ENCODE data around the gene NRL. TPM values are rescaled to one million over a fixed set of nuclear protein-coding genes. Genes with fewer than 3 reads are reported as not detected.

Gene NRL
- total RNA-seq, 4 donors from 2014 or later = 2.1 to 11.7 (median 8.4) TPM

- Histone ChIP-seq H3K27ac (no peak overlapping the region), H3K4me3 (replicated peaks in 1 of 3) (no peak overlapping the region), H3K27me3 (no peaks in the 10 kb centered on the region), H3K9me3 (no peaks in the 10 kb centered on the region), H3K36me3 (no peaks in the 10 kb centered on the region), H3K4me1 (no peaks in the 10 kb centered on the region)
- 85 to 86% methylated on average over 14 of the region's 15 CpGs for WGBS, 2 donors
- intact Hi-C loops (cut with DNase I) = no loop called here
- no peak for DNase-seq
- TF ChIP-seq CTCF (IDR thresholded peaks at IDR 0.05) (no peak), POLR2A (IDR thresholded peaks at IDR 0.05) (no peak)
These were observed 49.9 kb downstream of the NRL start for GRCh38 chr14:24064856-24065255.

GRCh38 chr14:24064091-24064795 lies 50.5 kb downstream of the NRL start:
- intact Hi-C loops (cut with DNase I) = no loop called here
- DNase-seq = no peak
- 81 to 91% methylated on average over 6 to 7 of the region's 7 CpGs for WGBS, 2 donors

GRCh38 chr14:24063263-24063836 lies 51.4 kb downstream of the NRL start:
- Histone ChIP-seq H3K9me3 (no peaks in the 10 kb centered on the region), H3K4me1 (no peaks in the 10 kb centered on the region), H3K4me3 (replicated peaks in 1 of 3) (no peak overlapping the region), H3K27me3 (no peaks in the 10 kb centered on the region), H3K27ac (no peak overlapping the region), H3K36me3 (no peaks in the 10 kb centered on the region)
- no peak for TF ChIP-seq CTCF (IDR thresholded peaks at IDR 0.05)
- TF ChIP-seq POLR2A (IDR thresholded peaks at IDR 0.05) = no peak
- 80 to 89% methylated on average over 4 of the region's 4 CpGs for WGBS, 2 donors
- intact Hi-C loops (cut with DNase I) = no loop called here
- DNase-seq = no peak

More at GRCh38 chr14:24064091-24064795, 50.5 kb downstream of the NRL start:
- Histone ChIP-seq H3K36me3 (no peaks in the 10 kb centered on the region), H3K4me1 (no peaks in the 10 kb centered on the region), H3K27ac (no peak overlapping the region), H3K27me3 (no peaks in the 10 kb centered on the region), H3K4me3 (replicated peaks in 1 of 3) (no peak overlapping the region), H3K9me3 (no peaks in the 10 kb centered on the region)
- TF ChIP-seq POLR2A (IDR thresholded peaks at IDR 0.05) = no peak
- no peak for TF ChIP-seq CTCF (IDR thresholded peaks at IDR 0.05)

- intact Hi-C loops (cut with DNase I) = no loop called here
- Histone ChIP-seq H3K36me3 (no peaks in the 10 kb centered on the region), H3K4me1 (no peaks in the 10 kb centered on the region), H3K27me3 (no peaks in the 10 kb centered on the region), H3K4me3 (replicated peaks in 1 of 3) (no peak overlapping the region), H3K9me3 (no peaks in the 10 kb centered on the region), H3K27ac (no peak overlapping the region)
- DNase-seq = no peak
- 93 to 95% methylated on average over 12 of the region's 14 CpGs for whole genome bisulfite sequencing, 2 donors
- TF ChIP-seq CTCF (IDR thresholded peaks at IDR 0.05) (no peak), POLR2A (IDR thresholded peaks at IDR 0.05) (no peak)
These were observed 52.4 kb downstream of the NRL start for GRCh38 chr14:24062216-24062980.
